ENCODE results near the gene WIPI1. TPM values are rescaled to one million over a fixed set of nuclear protein-coding genes. Genes with fewer than 3 reads are reported as not detected.
A peak's percentile ranks its signal among the peaks of the same experiment; 100 is the strongest.

Gene WIPI1
- total RNA-seq, 2 experiments from 2014 or later, result 34.4 to 43.5 TPM

- ChIA-PET CTCF (ENCODE audit: unreplicated experiment) (interaction anchor here (1.2 kb wide), 1 partner anchor 10 kb away, joined by 3 read pairs; no protein-coding TSS in a partner anchor), POLR2A (interaction anchor here (0.7 to 3.9 kb wide), 7 partner anchors 8 to 701 kb away, joined by 3 to 27 read pairs (median 6); partner anchors contain the start of gene PRKAR1A)
- peak overlapping the region; percentile 2 for H3K27ac ChIP-seq (ENCODE audit: low read depth, low read length, poor library complexity, severe bottlenecking)
- peaks cover 5% of the 10 kb centered on the region; the same call in 1 of the 2 replicates for H3K36me3 ChIP-seq (ENCODE audit: insufficient read depth, low read length)
- no peaks in the 10 kb centered on the region for H3K79me2 ChIP-seq (ENCODE audit: insufficient read depth, low read depth, low read length)
- H3K9me2 ChIP-seq (ENCODE audit: insufficient read depth, low read length), result no peaks in the 10 kb centered on the region
- BruUV-seq (replicated peaks), result no TSS peak
- peak overlapping the region; percentile 8; the same call in 1 of the 2 replicates for H3K4me2 ChIP-seq (ENCODE audit: low read length)
- peaks cover 53% of the 10 kb centered on the region for H3K4me1 ChIP-seq (ENCODE audit: insufficient read depth, low read length, poor library complexity, severe bottlenecking)
- no peaks in the 10 kb centered on the region for H4K20me1 ChIP-seq (ENCODE audit: insufficient read depth, low read length)
- peaks cover 15% of the 10 kb centered on the region for H3K9me3 ChIP-seq (ENCODE audit: low read length)
- TF ChIP-seq EZH2phosphoT487 (IDR thresholded peaks at IDR 0.05; ENCODE audit: borderline replicate concordance, low read depth, low read length) (no peak), CTCF (conservative IDR thresholded peaks at IDR 0.05; ENCODE audit: low read length) (no peak)
- no peak overlapping the region for H3K4me3 ChIP-seq (ENCODE audit: low read depth, low read length, poor library complexity, severe bottlenecking)
- peak overlapping the region; percentile 22; the same call in 1 of the 2 replicates for H2AFZ ChIP-seq (ENCODE audit: low read length)
- intact Hi-C loops (cut with micrococcal nuclease; ENCODE audit: unreplicated experiment), result no loop called here
- no peak for DNase-seq (ENCODE audit: low spot score)
Observed at GRCh38 chr17:68501074-68501473, 43.8 kb upstream of the WIPI1 start.

- ChIA-PET POLR2A (interaction anchor here (0.6 to 4.8 kb wide), 9 partner anchors 11 to 318 kb away, joined by 3 to 81 read pairs (median 14); partner anchors contain the start of genes PRKAR1A and WIPI1), CTCF (ENCODE audit: unreplicated experiment) (interaction anchor here (0.9 to 2.7 kb wide), 4 partner anchors 12 to 68 kb away, joined by 3 to 19 read pairs (median 12); partner anchors contain the start of gene PRKAR1A)
- no peaks in the 10 kb centered on the region for H4K20me1 ChIP-seq (ENCODE audit: insufficient read depth, low read length)
- H3K36me3 ChIP-seq (ENCODE audit: insufficient read depth, low read length), result peaks cover 5% of the 10 kb centered on the region; the same call in 1 of the 2 replicates
- no peak for TF ChIP-seq CTCF (conservative IDR thresholded peaks at IDR 0.05; ENCODE audit: low read length)
- no peak for TF ChIP-seq EZH2phosphoT487 (IDR thresholded peaks at IDR 0.05; ENCODE audit: borderline replicate concordance, low read depth, low read length)
- H3K4me1 ChIP-seq (ENCODE audit: insufficient read depth, low read length, poor library complexity, severe bottlenecking), result peaks cover 57% of the 10 kb centered on the region
- no peak for DNase-seq (ENCODE audit: low spot score)
- H3K79me2 ChIP-seq (ENCODE audit: insufficient read depth, low read depth, low read length), result no peaks in the 10 kb centered on the region
- H3K27ac ChIP-seq (ENCODE audit: low read depth, low read length, poor library complexity, severe bottlenecking), result peak overlapping the region; percentile 95
- H2AFZ ChIP-seq (ENCODE audit: low read length), result peak overlapping the region; percentile 89; the same call in 1 of the 2 replicates
- no peak overlapping the region for H3K4me3 ChIP-seq (ENCODE audit: low read depth, low read length, poor library complexity, severe bottlenecking)
- H3K9me2 ChIP-seq (ENCODE audit: insufficient read depth, low read length), result no peaks in the 10 kb centered on the region
- BruUV-seq (replicated peaks), result no TSS peak
- H3K4me2 ChIP-seq (ENCODE audit: low read length), result peak overlapping the region; percentile 80; the same call in 1 of the 2 replicates
- peaks cover 16% of the 10 kb centered on the region for H3K9me3 ChIP-seq (ENCODE audit: low read length)
- intact Hi-C loops (cut with micrococcal nuclease; ENCODE audit: unreplicated experiment), result no loop called here
Observed at GRCh38 chr17:68499587-68499986, 42.3 kb upstream of the WIPI1 start.

Data from OCI-LY7 (cell line).